Activated CD4-positive, alpha-beta T cell treated with anti-CD3 and anti-CD28 coated beads, Interleukin-2, amount 50 U/mL, for 16 hours (primary cell): ENCODE measurements around the gene EMSY.

ENCODE experiments used
- DNase-seq: peaks from one replicate; pipeline ENCODE4 v3.0.0-alpha.2; 2020

The EMSY gene

GRCh38 chr11:76600124-76600655 is 155.4 kb downstream of the EMSY start:
- DNase-seq: no peak

GRCh38 chr11:76601272-76601671 is 156.5 kb downstream of the EMSY start:
- no peak for DNase-seq

- no peak for DNase-seq
Measured at GRCh38 chr11:76601724-76602123, 156.9 kb downstream of the EMSY start.

GRCh38 chr11:76602431-76602861 is 157.6 kb downstream of the EMSY start:
- DNase-seq: no peak
